K562 (cell line): ENCODE data around the gene ZBTB48. TPM values are rescaled to one million over a fixed set of nuclear protein-coding genes. Genes with fewer than 3 reads are reported as not detected.

Experiments
- AFF4 ChIP-seq: sonication (generic); formaldehyde crosslinking; IDR thresholded peaks from 2 replicates; pipeline ENCODE4 v1.8.0; 2023; ENCODE audit warnings: mild to moderate bottlenecking, missing genetic modification reagents
- ATF1 ChIP-seq, 2 experiments: fragments of 450-650 bp in 1 of 2; IDR thresholded peaks; 2 replicates each; pipeline ENCODE4 v1.6.1; 2016; ENCODE audit warnings: missing compliant biosample characterization in 1 of 2, missing genetic modification characterization in 1 of 2
- CHD1 ChIP-seq: fragments of 200-600 bp; sonication (generic); IDR thresholded peaks from one replicate; pipeline ENCODE4 v1.6.1; 2012; ENCODE audit warnings: mild to moderate bottlenecking, moderate library complexity, low read length, inconsistent platforms
- CTCF ChIP-seq, 3 experiments: IDR thresholded peaks in 2 of 3; conservative IDR thresholded peaks in 1 of 3; 2 replicates each; pipeline ENCODE4 v1.5.1; 2011 to 2012; ENCODE audit warnings: low read length in 3 of 3, mild to moderate bottlenecking in 3 of 3, control low read depth in 2 of 3, improper control_type of control experiment in 1 of 3, inconsistent platforms in 1 of 3, low read depth in 1 of 3, mixed read lengths in 1 of 3, moderate library complexity in 1 of 3; ENCODE audit not compliant: insufficient read depth in 2 of 3
- GABPB1 ChIP-seq: sonication (generic); formaldehyde crosslinking; IDR thresholded peaks from 2 replicates; pipeline ENCODE4 v1.8.0; 2022; ENCODE audit warnings: mild to moderate bottlenecking, missing genetic modification reagents
- KDM5B ChIP-seq: fragments of 200-600 bp; sonication (generic); IDR thresholded peaks from 2 replicates; pipeline ENCODE4 v1.6.1; 2012; ENCODE audit warnings: low read depth, mild to moderate bottlenecking, moderate library complexity, low read length, control low read depth, inconsistent platforms; ENCODE audit not compliant: insufficient replicate concordance
- RBFOX2 ChIP-seq: fragments of 200-400 bp; formaldehyde crosslinking; IDR thresholded peaks from 2 replicates; pipeline ENCODE4 v1.6.1; 2017; ENCODE audit warnings: low read depth, mild to moderate bottlenecking, low read length, moderate library complexity
- TAF1 ChIP-seq: IDR thresholded peaks from 2 replicates; pipeline ENCODE4 v1.6.1; 2011; ENCODE audit warnings: mild to moderate bottlenecking, low read length, moderate library complexity; ENCODE audit not compliant: insufficient read depth, control insufficient read depth, severe bottlenecking; ENCODE audit errors: extremely low read depth
- ZBTB11 ChIP-seq, 3 experiments: fragments of 200-800 bp in 1 of 3; fragments of 250-450 bp in 1 of 3; fragments of 450-650 bp in 1 of 3; sonication (Bioruptor Pico) in 1 of 3; sonication (Bioruptor generic) in 1 of 3; formaldehyde crosslinking in 1 of 3; IDR thresholded peaks; 2 replicates each; pipeline versions ENCODE4 v1.6.1 to v1.8.0; 2016 to 2022; ENCODE audit warnings: mild to moderate bottlenecking in 2 of 3, missing genetic modification characterization in 2 of 3, missing compliant biosample characterization in 1 of 3, moderate library complexity in 1 of 3
- polyA plus RNA-seq, 8 experiments: library from polyadenylated mRNA; depleted of rRNA in 4 of 8; stranded (reverse) in 5 of 8; unstranded in 3 of 8; fragments of >200 nt; fragmentation: Nextera tagmentation in 2 of 8; fragmentation: Illumina TruSeq in 1 of 8; extraction: Ambion mirVana in 2 of 8; extraction: Trizol in 1 of 8; gene quantifications; 2 replicates each; pipeline versions ENCODE4 v1.2.1 to v1.2.3, GENCODE V29; 2011 to 2014; ENCODE audit warnings: inconsistent platforms in 1 of 8, missing spikeins in 1 of 8
- total RNA-seq, 7 experiments: library from RNA; depleted of rRNA in 6 of 7; stranded (reverse); fragments of >200 nt in 6 of 7; fragmentation: Illumina TruSeq in 2 of 7; extraction: Trizol in 2 of 7; gene quantifications; 2 replicates each; pipeline versions ENCODE4 v1.2.1 to v1.2.3, GENCODE V29; 2011 to 2021; ENCODE audit warnings: low replicate concordance in 1 of 7
- TF ChIP-seq, protein P1 (sequence below): sonication (generic); formaldehyde crosslinking; IDR thresholded peaks from 2 replicates; pipeline ENCODE4 v1.8.1; 2023; ENCODE audit warnings: mild to moderate bottlenecking, missing genetic modification reagents
- TF ChIP-seq, protein P2 (sequence below): sonication (generic); formaldehyde crosslinking; IDR thresholded peaks from 2 replicates; pipeline ENCODE4 v1.8.0; 2022; ENCODE audit warnings: missing genetic modification reagents, mild to moderate bottlenecking, moderate library complexity, borderline replicate concordance

Gene ZBTB48
- total and polyA plus RNA-seq, 9 of the 15 experiments (the other 6 are each of a cell fraction or from before 2014, with no cell fraction given) = 1.9 to 66.9 (median 29.5) TPM

- TF ChIP-seq TAF1 (peak; percentile 1), ATF1 (CRISPR knock-in tag; IDR thresholded peaks at IDR 0.05) (no peak), ATF1 (tag; IDR thresholded peaks at IDR 0.05) (peak; percentile 21; the same call in 1 of the 2 replicates), CHD1 (peak; percentile 46), GABPB1 (CRISPR knock-in tag) (peak; percentile 10; the same call in 1 of the 2 replicates), CTCF (IDR thresholded peaks at IDR 0.05 in 2 of 3, conservative IDR thresholded peaks at IDR 0.05 in 1 of 3; ENCODE audit: insufficient read depth in 2 of 3, low read depth in 1 of 3, low read length in 3 of 3) (0 out of 6 replicates have a peak, but pooled peaks of 1 of the 3 experiments have one; percentile 0), RBFOX2 (peak; percentile 42), KDM5B (peak; percentile 57), ZBTB11 (CRISPR knock-in tag; IDR thresholded peaks at IDR 0.05) (peak in 1 of 3 experiments; percentile 62; a peak in 1 of 6 replicates), AFF4 (peak; percentile 69; the same call in 1 of the 2 replicates)
- TF ChIP-seq, protein P1, sequence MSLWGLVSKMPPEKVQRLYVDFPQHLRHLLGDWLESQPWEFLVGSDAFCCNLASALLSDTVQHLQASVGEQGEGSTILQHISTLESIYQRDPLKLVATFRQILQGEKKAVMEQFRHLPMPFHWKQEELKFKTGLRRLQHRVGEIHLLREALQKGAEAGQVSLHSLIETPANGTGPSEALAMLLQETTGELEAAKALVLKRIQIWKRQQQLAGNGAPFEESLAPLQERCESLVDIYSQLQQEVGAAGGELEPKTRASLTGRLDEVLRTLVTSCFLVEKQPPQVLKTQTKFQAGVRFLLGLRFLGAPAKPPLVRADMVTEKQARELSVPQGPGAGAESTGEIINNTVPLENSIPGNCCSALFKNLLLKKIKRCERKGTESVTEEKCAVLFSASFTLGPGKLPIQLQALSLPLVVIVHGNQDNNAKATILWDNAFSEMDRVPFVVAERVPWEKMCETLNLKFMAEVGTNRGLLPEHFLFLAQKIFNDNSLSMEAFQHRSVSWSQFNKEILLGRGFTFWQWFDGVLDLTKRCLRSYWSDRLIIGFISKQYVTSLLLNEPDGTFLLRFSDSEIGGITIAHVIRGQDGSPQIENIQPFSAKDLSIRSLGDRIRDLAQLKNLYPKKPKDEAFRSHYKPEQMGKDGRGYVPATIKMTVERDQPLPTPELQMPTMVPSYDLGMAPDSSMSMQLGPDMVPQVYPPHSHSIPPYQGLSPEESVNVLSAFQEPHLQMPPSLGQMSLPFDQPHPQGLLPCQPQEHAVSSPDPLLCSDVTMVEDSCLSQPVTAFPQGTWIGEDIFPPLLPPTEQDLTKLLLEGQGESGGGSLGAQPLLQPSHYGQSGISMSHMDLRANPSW (CRISPR knock-in tag) = peak; percentile 15; the same call in 1 of the 2 replicates
- TF ChIP-seq, protein P2, sequence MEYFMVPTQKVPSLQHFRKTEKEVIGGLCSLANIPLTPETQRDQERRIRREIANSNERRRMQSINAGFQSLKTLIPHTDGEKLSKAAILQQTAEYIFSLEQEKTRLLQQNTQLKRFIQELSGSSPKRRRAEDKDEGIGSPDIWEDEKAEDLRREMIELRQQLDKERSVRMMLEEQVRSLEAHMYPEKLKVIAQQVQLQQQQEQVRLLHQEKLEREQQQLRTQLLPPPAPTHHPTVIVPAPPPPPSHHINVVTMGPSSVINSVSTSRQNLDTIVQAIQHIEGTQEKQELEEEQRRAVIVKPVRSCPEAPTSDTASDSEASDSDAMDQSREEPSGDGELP (CRISPR knock-in tag) = peak; percentile 92; the same call in 1 of the 2 replicates
Measured at GRCh38 chr1:6600410-6601048, 20.7 kb downstream of the ZBTB48 start (continued).
